GM23338 (cell line): Measurements from ENCODE around the gene CCDC60.

Source experiments
- CREB1 ChIP-seq: fragments of 250-450 bp; sonication (Bioruptor Pico); IDR thresholded peaks from 2 replicates; pipeline ENCODE4 v1.5.0; 2020; ENCODE audit warnings: low read depth, mild to moderate bottlenecking, moderate library complexity
- EZH2 ChIP-seq: fragments of 200-600 bp; sonication (generic); IDR thresholded peaks from one replicate; pipeline ENCODE4 v1.8.0; 2017; ENCODE audit warnings: antibody characterized with exemption, mild to moderate bottlenecking, low read depth; ENCODE audit not compliant: unreplicated experiment
- EZH2phosphoT487 ChIP-seq: fragments of 200-600 bp; sonication (generic); IDR thresholded peaks from one replicate; pipeline ENCODE4 v1.8.1; 2018; ENCODE audit warnings: antibody characterized with exemption; ENCODE audit not compliant: unreplicated experiment
- JUNB ChIP-seq: IDR thresholded peaks from one replicate; pipeline ENCODE4 v1.6.1; 2016; ENCODE audit warnings: antibody characterized with exemption; ENCODE audit not compliant: unreplicated experiment
- NANOG ChIP-seq: IDR thresholded peaks from 2 replicates; pipeline ENCODE4 v1.6.1; 2016; ENCODE audit warnings: antibody characterized with exemption, borderline replicate concordance
- POLR2AphosphoS5 ChIP-seq: IDR thresholded peaks from 2 replicates; pipeline ENCODE4 v1.6.1; 2016; ENCODE audit warnings: antibody characterized with exemption, low read depth
- STAT1 ChIP-seq: IDR thresholded peaks from one replicate; pipeline ENCODE4 v1.6.1; 2016; ENCODE audit warnings: antibody characterized with exemption; ENCODE audit not compliant: unreplicated experiment
- ZNF114 ChIP-seq: fragments of 250-450 bp; sonication (Bioruptor Pico); IDR thresholded peaks from 2 replicates; pipeline ENCODE4 v1.5.0; 2020; ENCODE audit warnings: mild to moderate bottlenecking, moderate library complexity
- ZNF331 ChIP-seq: fragments of 250-450 bp; sonication (Bioruptor Pico); IDR thresholded peaks from 2 replicates; pipeline ENCODE4 v1.5.0; 2020; ENCODE audit warnings: low read depth, mild to moderate bottlenecking, moderate library complexity
- TF ChIP-seq, protein P1 (sequence below), 2 experiments: fragments of 200-600 bp in 1 of 2; sonication (generic) in 1 of 2; conservative IDR thresholded peaks; 2 replicates each; pipeline versions ENCODE4 v1.5.1 to v1.6.1; 2016 to 2017; ENCODE audit warnings: antibody characterized with exemption in 2 of 2, low read depth in 2 of 2, mild to moderate bottlenecking in 2 of 2, moderate library complexity in 1 of 2
- TF ChIP-seq, protein P2 (sequence below): IDR thresholded peaks from 2 replicates; pipeline ENCODE4 v1.6.1; 2016; ENCODE audit warnings: antibody characterized with exemption
- TF ChIP-seq, protein P3 (sequence below): IDR thresholded peaks from one replicate; pipeline ENCODE4 v1.6.1; 2018; ENCODE audit warnings: antibody characterized with exemption; ENCODE audit not compliant: unreplicated experiment
- TF ChIP-seq, protein P4 (sequence below): fragments of 250-450 bp; sonication (Bioruptor Pico); IDR thresholded peaks from 2 replicates; pipeline ENCODE4 v1.5.0; 2020; ENCODE audit warnings: mild to moderate bottlenecking, moderate library complexity

DNA sequence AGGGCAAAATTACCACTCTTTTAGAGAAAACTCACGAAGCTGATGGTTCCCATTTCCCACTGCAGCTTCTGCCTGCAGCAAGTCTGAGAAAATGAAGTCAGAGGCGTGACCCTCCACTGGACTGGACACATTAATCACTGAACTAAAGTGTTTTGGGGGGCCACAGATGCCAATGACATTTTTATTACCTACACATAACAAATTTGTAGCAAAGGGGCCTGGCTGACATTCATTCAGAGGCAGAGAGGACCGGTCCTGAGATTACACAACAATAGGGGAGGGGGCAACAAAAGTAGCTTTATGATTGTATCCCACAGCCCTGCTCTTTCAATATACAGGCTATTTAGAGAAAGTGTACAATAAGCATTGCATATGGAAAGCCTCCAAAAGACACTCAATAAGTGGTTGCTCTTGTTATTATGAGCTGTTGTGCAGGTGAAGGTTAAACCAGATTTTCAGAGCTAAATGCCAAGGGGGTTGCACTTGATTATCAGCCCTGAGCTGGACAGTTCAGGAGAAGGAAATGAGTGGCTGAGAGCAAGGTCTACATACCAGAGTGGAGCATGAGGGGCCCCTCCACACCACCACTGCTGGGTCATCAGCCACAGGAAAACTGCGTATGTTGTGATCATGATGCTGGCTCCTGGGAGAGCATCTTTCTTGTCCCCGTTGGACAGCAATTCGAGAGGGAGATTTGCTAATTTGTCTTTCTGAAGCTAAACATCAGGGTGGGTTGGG lies 41.5 kb upstream of the CCDC60 start:
- TF ChIP-seq EZH2 (no peak), EZH2phosphoT487 (no peak), JUNB (no peak), POLR2AphosphoS5 (no peak), STAT1 (no peak), ZNF331 (CRISPR knock-in tag) (no peak), ZNF114 (no peak), CREB1 (CRISPR knock-in tag) (no peak), NANOG (no peak)
- TF ChIP-seq, protein P1, sequence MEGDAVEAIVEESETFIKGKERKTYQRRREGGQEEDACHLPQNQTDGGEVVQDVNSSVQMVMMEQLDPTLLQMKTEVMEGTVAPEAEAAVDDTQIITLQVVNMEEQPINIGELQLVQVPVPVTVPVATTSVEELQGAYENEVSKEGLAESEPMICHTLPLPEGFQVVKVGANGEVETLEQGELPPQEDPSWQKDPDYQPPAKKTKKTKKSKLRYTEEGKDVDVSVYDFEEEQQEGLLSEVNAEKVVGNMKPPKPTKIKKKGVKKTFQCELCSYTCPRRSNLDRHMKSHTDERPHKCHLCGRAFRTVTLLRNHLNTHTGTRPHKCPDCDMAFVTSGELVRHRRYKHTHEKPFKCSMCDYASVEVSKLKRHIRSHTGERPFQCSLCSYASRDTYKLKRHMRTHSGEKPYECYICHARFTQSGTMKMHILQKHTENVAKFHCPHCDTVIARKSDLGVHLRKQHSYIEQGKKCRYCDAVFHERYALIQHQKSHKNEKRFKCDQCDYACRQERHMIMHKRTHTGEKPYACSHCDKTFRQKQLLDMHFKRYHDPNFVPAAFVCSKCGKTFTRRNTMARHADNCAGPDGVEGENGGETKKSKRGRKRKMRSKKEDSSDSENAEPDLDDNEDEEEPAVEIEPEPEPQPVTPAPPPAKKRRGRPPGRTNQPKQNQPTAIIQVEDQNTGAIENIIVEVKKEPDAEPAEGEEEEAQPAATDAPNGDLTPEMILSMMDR (conservative IDR thresholded peaks at IDR 0.05; ENCODE audit: low read depth in 2 of 2): no peak
- TF ChIP-seq, protein P2, sequence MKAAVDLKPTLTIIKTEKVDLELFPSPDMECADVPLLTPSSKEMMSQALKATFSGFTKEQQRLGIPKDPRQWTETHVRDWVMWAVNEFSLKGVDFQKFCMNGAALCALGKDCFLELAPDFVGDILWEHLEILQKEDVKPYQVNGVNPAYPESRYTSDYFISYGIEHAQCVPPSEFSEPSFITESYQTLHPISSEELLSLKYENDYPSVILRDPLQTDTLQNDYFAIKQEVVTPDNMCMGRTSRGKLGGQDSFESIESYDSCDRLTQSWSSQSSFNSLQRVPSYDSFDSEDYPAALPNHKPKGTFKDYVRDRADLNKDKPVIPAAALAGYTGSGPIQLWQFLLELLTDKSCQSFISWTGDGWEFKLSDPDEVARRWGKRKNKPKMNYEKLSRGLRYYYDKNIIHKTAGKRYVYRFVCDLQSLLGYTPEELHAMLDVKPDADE: no peak
- TF ChIP-seq, protein P3, sequence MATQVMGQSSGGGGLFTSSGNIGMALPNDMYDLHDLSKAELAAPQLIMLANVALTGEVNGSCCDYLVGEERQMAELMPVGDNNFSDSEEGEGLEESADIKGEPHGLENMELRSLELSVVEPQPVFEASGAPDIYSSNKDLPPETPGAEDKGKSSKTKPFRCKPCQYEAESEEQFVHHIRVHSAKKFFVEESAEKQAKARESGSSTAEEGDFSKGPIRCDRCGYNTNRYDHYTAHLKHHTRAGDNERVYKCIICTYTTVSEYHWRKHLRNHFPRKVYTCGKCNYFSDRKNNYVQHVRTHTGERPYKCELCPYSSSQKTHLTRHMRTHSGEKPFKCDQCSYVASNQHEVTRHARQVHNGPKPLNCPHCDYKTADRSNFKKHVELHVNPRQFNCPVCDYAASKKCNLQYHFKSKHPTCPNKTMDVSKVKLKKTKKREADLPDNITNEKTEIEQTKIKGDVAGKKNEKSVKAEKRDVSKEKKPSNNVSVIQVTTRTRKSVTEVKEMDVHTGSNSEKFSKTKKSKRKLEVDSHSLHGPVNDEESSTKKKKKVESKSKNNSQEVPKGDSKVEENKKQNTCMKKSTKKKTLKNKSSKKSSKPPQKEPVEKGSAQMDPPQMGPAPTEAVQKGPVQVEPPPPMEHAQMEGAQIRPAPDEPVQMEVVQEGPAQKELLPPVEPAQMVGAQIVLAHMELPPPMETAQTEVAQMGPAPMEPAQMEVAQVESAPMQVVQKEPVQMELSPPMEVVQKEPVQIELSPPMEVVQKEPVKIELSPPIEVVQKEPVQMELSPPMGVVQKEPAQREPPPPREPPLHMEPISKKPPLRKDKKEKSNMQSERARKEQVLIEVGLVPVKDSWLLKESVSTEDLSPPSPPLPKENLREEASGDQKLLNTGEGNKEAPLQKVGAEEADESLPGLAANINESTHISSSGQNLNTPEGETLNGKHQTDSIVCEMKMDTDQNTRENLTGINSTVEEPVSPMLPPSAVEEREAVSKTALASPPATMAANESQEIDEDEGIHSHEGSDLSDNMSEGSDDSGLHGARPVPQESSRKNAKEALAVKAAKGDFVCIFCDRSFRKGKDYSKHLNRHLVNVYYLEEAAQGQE: no peak
- TF ChIP-seq, protein P4, sequence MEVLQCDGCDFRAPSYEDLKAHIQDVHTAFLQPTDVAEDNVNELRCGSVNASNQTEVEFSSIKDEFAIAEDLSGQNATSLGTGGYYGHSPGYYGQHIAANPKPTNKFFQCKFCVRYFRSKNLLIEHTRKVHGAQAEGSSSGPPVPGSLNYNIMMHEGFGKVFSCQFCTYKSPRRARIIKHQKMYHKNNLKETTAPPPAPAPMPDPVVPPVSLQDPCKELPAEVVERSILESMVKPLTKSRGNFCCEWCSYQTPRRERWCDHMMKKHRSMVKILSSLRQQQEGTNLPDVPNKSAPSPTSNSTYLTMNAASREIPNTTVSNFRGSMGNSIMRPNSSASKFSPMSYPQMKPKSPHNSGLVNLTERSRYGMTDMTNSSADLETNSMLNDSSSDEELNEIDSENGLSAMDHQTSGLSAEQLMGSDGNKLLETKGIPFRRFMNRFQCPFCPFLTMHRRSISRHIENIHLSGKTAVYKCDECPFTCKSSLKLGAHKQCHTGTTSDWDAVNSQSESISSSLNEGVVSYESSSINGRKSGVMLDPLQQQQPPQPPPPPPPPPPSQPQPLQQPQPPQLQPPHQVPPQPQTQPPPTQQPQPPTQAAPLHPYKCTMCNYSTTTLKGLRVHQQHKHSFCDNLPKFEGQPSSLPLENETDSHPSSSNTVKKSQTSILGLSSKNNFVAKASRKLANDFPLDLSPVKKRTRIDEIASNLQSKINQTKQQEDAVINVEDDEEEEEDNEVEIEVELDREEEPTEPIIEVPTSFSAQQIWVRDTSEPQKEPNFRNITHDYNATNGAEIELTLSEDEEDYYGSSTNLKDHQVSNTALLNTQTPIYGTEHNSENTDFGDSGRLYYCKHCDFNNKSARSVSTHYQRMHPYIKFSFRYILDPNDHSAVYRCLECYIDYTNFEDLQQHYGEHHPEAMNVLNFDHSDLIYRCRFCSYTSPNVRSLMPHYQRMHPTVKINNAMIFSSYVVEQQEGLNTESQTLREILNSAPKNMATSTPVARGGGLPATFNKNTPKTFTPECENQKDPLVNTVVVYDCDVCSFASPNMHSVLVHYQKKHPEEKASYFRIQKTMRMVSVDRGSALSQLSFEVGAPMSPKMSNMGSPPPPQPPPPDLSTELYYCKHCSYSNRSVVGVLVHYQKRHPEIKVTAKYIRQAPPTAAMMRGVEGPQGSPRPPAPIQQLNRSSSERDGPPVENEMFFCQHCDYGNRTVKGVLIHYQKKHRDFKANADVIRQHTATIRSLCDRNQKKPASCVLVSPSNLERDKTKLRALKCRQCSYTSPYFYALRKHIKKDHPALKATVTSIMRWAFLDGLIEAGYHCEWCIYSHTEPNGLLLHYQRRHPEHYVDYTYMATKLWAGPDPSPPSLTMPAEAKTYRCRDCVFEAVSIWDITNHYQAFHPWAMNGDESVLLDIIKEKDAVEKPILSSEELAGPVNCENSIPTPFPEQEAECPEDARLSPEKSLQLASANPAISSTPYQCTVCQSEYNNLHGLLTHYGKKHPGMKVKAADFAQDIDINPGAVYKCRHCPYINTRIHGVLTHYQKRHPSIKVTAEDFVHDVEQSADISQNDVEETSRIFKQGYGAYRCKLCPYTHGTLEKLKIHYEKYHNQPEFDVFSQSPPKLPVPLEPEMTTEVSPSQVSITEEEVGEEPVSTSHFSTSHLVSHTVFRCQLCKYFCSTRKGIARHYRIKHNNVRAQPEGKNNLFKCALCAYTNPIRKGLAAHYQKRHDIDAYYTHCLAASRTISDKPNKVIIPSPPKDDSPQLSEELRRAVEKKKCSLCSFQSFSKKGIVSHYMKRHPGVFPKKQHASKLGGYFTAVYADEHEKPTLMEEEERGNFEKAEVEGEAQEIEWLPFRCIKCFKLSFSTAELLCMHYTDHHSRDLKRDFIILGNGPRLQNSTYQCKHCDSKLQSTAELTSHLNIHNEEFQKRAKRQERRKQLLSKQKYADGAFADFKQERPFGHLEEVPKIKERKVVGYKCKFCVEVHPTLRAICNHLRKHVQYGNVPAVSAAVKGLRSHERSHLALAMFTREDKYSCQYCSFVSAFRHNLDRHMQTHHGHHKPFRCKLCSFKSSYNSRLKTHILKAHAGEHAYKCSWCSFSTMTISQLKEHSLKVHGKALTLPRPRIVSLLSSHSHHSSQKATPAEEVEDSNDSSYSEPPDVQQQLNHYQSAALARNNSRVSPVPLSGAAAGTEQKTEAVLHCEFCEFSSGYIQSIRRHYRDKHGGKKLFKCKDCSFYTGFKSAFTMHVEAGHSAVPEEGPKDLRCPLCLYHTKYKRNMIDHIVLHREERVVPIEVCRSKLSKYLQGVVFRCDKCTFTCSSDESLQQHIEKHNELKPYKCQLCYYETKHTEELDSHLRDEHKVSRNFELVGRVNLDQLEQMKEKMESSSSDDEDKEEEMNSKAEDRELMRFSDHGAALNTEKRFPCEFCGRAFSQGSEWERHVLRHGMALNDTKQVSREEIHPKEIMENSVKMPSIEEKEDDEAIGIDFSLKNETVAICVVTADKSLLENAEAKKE (CRISPR knock-in tag): no peak
